Measurements from ENCODE around the gene EHBP1.
"Not testable (repeated sequence)": the region's sequence is repeated elsewhere in the genome, so short reads cannot be mapped to it uniquely, and the experiment has no call there.

Gene EHBP1

DNA sequence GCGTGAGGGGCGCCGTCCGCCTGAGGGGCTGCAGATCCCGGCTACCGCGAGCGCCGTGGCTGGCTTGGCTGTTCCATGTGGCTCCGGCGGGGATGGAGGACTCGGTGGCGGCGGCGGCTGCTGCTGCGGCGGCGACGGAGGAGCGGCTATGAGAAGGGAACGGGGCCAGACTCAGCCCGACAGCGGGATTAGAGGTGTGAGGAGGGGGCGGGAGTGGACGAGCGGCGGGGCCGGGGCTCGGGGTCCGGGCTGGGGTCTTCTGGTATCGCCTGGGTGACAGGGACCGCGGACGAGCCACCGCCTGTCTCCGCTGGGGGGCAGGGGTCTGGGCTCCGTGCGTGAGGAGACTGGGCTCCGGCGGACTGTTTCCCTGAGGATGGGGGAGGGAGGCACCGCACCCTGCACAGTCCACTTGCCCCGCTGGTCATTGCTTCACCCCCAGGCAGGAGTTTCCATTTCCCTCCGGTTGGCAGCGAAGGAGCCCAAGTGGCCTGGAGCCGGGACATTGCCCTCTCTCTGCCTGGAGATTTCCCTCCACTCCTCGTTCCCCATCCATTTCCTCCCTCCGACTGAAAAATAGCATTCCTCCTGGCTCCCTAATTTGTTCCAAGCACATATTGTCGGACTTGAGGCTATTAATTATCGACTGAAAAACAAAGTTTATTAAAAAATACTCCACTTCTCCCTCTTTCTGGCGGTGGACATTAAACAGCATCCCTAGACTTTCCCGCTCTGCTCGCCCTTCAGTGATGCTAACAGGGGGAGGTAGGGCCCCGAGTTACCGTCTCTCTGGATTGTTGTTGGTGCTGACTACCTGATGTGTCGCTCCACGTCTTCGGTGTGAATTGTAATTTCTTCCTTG is 577 bp downstream of the EHBP1 start:
- no peak for DNase-seq (ENCODE audit: low read depth)

GRCh38 chr2:62706721-62707521 is 1.4 kb downstream of the EHBP1 start:
- no peak for DNase-seq (ENCODE audit: low read depth)

DNA sequence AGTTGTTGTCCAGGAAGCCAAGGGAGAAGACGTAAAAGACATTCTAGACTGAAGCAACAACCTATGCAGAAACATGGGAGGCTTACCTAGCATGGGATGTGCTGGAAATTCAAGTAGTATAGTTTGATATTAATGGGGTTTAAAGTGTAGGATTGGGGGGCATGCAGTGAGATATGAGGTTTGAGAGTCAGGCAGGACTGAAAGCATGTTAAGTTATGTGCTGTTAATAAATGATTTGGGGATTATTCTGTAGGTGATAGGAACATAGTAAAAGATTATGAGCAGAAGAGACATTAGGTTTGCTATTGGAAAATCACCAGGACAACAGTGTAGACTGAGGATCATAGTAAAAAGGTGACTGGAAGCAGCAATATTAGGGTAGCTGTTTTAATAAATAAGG is 3.2 kb downstream of the EHBP1 start:
- no peak for DNase-seq (ENCODE audit: low read depth)

GRCh38 chr2:62711832-62712494 is 6.5 kb downstream of the EHBP1 start:
- DNase-seq (ENCODE audit: low read depth), result no peak

GRCh38 chr2:62713196-62713595 is 7.7 kb downstream of the EHBP1 start:
- DNase-seq (ENCODE audit: low read depth), result not testable (repeated sequence)

GRCh38 chr2:62713837-62714236 is 8.3 kb downstream of the EHBP1 start:
- no peak for DNase-seq (ENCODE audit: low read depth)

GRCh38 chr2:62716768-62717167 is 11.3 kb downstream of the EHBP1 start:
- no peak for DNase-seq (ENCODE audit: low read depth)

DNA sequence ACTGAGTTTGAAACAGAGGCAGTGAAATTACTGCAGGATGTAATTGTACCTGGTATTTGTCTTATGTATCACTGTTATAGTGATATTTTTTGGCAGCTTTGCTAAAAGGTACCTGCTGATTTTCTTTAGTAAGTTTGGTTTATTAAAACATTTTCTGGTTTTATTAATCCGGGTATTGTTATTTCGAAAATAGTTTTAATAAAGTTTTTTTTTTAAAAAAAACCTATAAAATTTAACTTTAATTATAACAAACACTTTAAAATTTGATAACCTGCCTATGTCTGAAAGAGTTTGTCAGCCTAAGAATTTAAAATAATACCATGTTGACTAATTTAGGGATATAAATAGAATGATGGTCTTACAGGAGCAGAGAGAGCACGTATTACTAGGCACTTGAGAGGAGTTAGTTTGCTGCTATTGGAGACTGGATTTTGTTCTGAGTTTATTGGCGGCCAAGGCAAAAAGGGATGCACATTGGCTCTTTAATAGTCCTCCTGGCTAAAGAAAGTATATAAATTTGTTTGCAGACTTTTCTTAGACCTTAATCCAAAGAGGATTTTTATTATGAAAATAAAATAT is 12.1 kb downstream of the EHBP1 start:
- no peak for DNase-seq (ENCODE audit: low read depth)

GRCh38 chr2:62718225-62718822 is 12.8 kb downstream of the EHBP1 start:
- no peak for DNase-seq (ENCODE audit: low read depth)

- DNase-seq (ENCODE audit: low read depth), result no peak
These were observed 14.2 kb downstream of the EHBP1 start for GRCh38 chr2:62719757-62720156.

DNA sequence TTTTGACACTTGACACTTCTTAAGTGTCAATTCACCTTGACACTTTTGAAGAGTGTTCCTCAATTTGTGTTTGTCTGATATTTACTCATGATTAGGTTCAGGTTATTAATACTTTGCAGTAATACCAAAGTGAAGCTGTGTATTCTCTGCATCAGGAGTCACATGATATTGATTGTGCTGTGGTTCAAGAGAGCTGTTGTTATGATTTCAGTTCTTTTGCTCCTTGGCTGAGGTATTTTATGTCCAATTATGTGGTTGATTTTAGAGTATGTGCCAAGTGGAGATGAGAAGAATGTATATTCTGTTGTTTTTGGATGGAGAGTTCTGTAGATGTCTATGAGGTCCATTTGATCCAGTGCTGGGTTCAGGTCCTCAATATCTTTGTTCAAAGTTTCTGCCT is 17.2 kb downstream of the EHBP1 start:
- no peak for DNase-seq (ENCODE audit: low read depth)

- DNase-seq (ENCODE audit: low read depth), result no peak
These were observed 17.7 kb downstream of the EHBP1 start for GRCh38 chr2:62723253-62723652.

DNA sequence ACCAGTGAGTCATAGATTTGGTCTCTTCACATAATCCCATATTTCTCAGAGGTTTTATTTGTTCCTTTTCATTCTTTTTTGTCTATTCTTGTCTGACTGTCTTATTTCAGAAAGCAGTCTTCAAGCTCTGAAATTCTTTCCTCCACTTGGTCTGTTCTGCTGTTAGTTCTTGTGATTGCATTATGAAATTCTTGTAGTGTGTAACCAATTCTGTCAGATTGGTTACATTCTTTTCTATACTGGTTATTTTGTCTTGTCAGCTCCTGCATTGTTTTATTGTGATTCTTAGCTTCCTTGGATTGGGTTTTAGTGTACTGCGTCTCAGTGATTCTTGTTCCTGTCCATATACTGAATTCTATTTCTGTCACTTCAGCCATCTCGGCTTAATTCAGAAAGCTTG is 18.6 kb downstream of the EHBP1 start:
- DNase-seq (ENCODE audit: low read depth), result no peak

DNA sequence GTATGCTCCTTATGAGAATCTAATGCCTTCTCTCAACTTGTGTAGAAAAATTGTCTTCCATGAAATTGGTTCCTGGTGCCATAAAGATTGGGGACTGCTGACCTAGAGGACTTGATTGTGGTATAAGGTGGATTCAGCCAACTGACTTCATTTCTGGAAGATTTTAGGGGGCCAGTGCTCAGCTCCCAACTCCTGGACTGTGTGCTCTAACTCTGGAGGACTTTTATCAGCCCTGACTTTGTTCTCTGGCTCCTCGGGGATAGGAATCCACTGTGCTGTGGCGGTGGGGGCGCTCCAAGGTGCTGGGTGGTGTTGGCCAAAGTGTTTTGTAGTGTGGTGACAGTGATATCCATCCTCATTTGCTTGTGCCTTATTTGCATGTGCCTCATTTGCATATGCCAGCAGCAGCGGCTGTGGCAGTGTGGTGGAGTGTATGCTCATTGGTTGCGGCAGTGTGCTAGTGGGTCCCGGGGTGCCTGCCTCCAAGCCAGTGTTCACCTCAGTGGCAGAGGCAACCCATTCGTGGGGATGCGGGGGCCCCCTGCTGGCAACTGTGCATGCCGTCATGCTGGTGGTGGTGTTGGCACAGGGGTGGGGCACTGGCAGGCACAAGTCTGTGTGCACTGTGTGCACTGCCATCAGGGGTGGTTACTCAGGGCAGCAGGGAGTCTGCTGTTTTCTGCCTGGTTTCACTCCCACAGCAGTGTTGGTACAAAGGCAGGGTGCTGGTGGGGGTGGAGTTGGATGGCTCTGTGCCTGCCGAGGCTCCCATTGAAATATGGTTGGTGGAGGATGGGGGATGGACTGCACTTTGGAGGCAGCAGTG is 19.6 kb downstream of the EHBP1 start:
- DNase-seq (ENCODE audit: low read depth), result no peak

GRCh38 chr2:62725712-62726055 is 20.2 kb downstream of the EHBP1 start:
- no peak for DNase-seq (ENCODE audit: low read depth)

DNA sequence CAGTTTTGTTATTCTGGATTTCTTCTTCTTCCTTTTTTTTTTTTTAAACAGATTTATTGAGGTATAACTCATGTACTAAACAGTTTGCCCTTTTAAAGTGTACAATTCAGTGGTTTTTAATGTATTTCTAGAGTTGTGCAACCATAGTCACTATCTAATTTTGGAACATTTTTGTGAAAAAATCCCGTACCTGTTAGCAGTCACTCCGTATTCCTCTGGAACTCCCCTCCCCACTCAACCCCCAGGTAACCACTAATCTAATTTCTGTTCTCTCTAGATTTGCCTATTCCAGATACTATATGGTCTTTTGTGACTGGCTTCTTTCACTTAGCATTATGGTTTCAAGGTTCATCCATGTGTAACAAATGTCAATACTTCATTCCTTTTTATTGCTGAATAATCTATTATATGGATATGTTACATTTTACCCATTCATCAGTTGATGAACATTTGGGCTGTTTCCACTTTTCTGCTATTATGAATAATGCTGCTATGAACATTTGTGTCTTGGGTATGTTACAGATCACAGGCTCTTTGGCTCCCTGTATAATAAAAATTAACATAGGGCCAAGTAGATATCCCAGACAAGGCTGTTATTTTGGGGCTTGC is 21.9 kb downstream of the EHBP1 start:
- no peak for DNase-seq (ENCODE audit: low read depth)

- no peak for DNase-seq (ENCODE audit: low read depth)
These were observed 22.5 kb downstream of the EHBP1 start for GRCh38 chr2:62727876-62728566.

DNA sequence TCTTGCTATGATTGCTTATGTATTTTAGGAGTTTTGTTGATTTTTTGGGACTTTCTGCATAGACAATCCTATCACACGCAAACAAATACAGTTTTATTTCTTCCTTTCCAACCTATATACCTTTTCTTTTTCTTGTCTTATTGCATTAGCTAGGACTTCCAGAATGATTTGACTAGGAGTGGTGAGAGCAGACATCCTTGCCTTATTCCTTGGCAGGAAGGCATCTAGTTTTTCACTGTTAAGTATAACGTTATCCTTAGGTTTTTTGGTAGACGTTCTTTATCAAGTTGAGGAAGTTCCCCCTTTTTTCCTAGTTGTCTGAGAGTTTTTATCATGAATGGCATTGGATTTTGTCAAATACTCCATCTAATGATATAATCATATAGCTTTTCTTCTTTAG is 25.8 kb downstream of the EHBP1 start:
- no peak for DNase-seq (ENCODE audit: low read depth)

GRCh38 chr2:62732262-62732777 is 26.8 kb downstream of the EHBP1 start:
- no peak for DNase-seq (ENCODE audit: low read depth)

- no peak for DNase-seq (ENCODE audit: low read depth)
These were observed 28.0 kb downstream of the EHBP1 start for GRCh38 chr2:62733546-62733945.

Measured in stimulated activated CD8-positive, alpha-beta memory T cell treated with anti-CD3 and anti-CD28 coated beads, Interleukin-15, amount 100 ng/mL, for 1 hour (primary cell).